Measurements from ENCODE around the gene SPINK5. TPM values are rescaled to one million over a fixed set of nuclear protein-coding genes. Genes with fewer than 3 reads are reported as not detected.

SPINK5 gene
- polyA plus RNA-seq, 1 experiment = not detected

DNA sequence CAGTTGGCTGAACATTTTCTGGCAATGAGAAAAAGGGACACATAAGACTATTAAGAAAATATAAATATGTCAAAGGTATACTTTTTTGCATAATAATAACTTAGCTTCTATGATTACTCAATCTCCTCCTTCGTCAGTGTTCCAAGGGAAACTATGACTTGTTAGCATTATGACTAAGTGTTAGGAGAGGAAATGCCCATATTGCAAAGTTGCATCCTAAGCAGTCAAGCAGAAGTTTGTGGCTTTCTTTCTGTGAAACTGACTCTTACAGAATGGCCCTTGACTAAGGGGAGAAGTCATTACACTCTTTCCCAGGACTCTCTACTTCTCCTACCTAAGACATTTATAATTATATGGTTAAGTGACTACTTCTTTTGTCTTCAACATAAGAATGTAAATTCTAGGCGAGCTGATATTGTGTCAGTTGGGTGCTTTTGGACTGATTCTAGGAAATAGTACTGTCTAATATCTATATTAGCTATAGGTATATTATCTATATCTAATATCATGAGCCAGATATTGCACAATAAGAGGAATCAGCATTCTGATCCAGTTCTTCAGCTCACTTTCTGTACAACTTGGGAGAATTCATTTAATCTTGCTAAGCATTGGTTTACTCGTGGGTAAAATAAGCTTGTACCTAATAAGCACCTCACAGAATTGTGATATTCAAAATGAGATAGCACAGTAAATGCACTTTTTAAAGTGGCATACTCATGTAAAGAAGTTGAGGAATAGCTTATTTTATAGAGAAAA, 122.6 kb downstream of the SPINK5 start:
- ChIA-PET POLR2A (no interaction called here), CTCF (no interaction called here)
- no peak for DNase-seq (ENCODE audit: low read depth)
- Histone ChIP-seq H3K27me3 (ENCODE audit: control insufficient read depth, insufficient read depth, low read length) (no peaks in the 10 kb centered on the region), H3K4me3 (ENCODE audit: low read depth, low read length) (no peak overlapping the region), H3K36me3 (ENCODE audit: control insufficient read depth, insufficient read depth, low read length) (no peaks in the 10 kb centered on the region)
- TF ChIP-seq, protein P1, sequence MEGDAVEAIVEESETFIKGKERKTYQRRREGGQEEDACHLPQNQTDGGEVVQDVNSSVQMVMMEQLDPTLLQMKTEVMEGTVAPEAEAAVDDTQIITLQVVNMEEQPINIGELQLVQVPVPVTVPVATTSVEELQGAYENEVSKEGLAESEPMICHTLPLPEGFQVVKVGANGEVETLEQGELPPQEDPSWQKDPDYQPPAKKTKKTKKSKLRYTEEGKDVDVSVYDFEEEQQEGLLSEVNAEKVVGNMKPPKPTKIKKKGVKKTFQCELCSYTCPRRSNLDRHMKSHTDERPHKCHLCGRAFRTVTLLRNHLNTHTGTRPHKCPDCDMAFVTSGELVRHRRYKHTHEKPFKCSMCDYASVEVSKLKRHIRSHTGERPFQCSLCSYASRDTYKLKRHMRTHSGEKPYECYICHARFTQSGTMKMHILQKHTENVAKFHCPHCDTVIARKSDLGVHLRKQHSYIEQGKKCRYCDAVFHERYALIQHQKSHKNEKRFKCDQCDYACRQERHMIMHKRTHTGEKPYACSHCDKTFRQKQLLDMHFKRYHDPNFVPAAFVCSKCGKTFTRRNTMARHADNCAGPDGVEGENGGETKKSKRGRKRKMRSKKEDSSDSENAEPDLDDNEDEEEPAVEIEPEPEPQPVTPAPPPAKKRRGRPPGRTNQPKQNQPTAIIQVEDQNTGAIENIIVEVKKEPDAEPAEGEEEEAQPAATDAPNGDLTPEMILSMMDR (IDR thresholded peaks at IDR 0.05; ENCODE audit: insufficient read depth, low read depth, low read length) = no peak

Other genes with a start within 250 kb of the SPINK5 start
- gene SPINK1, start 232.3 kb upstream of the SPINK5 start, polyA plus RNA-seq (2011; rRNA removed) = not detected in 2 replicates
- gene SCGB3A2, start 185.3 kb upstream of the SPINK5 start, polyA plus RNA-seq (2011; rRNA removed) = not detected in 2 replicates
- gene C5orf46, start 157.4 kb upstream of the SPINK5 start, polyA plus RNA-seq (2011; rRNA removed) = 13.4 and 19.6 TPM in 2 replicates
- gene SPINK14, start 104.6 kb downstream of the SPINK5 start, polyA plus RNA-seq (2011; rRNA removed) = not detected in 2 replicates
- gene SPINK6, start 139.1 kb downstream of the SPINK5 start, polyA plus RNA-seq (2011; rRNA removed) = not detected in 2 replicates
- gene MARCOL, start 174.5 kb downstream of the SPINK5 start, polyA plus RNA-seq (2011; rRNA removed) = not detected in 2 replicates
- not detected in 2 replicates for gene SPINK13, start 204.8 kb downstream of the SPINK5 start, polyA plus RNA-seq (2011; rRNA removed)
- not detected in 2 replicates for gene SPINK7, start 248.4 kb downstream of the SPINK5 start, polyA plus RNA-seq (2011; rRNA removed)